Spleen (tissue), 11 donors: ENCODE results near the gene CHAD. TPM values are rescaled to one million over a fixed set of nuclear protein-coding genes. Genes with fewer than 3 reads are reported as not detected.
A peak's percentile ranks its signal among the peaks of the same experiment; 100 is the strongest.

Experiments used
- DNase-seq: peaks from one replicate; pipeline ENCODE4 v3.0.0-alpha.2; 2020
- H3K27ac ChIP-seq, 8 donors: fragments of 200-600 bp; sonication (generic) in 7 of 8; 1 replicate in 4 of 8; 2 replicates in 4 of 8; pipeline versions ENCODE4 v1.5.0 to v1.8.0; 2016 to 2021; ENCODE audit warnings: inconsistent platforms in 4 of 8, mild to moderate bottlenecking in 4 of 8, moderate library complexity in 1 of 8
- H3K27me3 ChIP-seq, 7 donors: fragments of 200-600 bp; sonication (generic) in 6 of 7; replicated peaks in 1 of 7; 1 replicate in 4 of 7; 2 replicates in 3 of 7; pipeline versions ENCODE4 v1.5.0 to v1.8.0; 2016 to 2021; ENCODE audit warnings: inconsistent platforms in 3 of 7, mild to moderate bottlenecking in 1 of 7
- H3K36me3 ChIP-seq, 6 donors: fragments of 200-600 bp; sonication (generic) in 5 of 6; 1 replicate in 4 of 6; 2 replicates in 2 of 6; pipeline versions ENCODE4 v1.5.0 to v1.8.0; 2016 to 2021; ENCODE audit warnings: inconsistent platforms in 2 of 6
- H3K4me1 ChIP-seq, 6 donors: fragments of 200-600 bp; sonication (generic) in 5 of 6; 1 replicate in 3 of 6; 2 replicates in 3 of 6; pipeline versions ENCODE4 v1.5.0 to v1.8.0; 2016 to 2021; ENCODE audit warnings: inconsistent platforms in 3 of 6
- H3K4me3 ChIP-seq, 8 donors: fragments of 200-600 bp; sonication (generic) in 7 of 8; 1 replicate in 4 of 8; 2 replicates in 4 of 8; pipeline versions ENCODE4 v1.5.0 to v1.8.0; 2016 to 2021; ENCODE audit warnings: inconsistent platforms in 4 of 8, mild to moderate bottlenecking in 4 of 8, moderate library complexity in 2 of 8
- H3K9me3 ChIP-seq, 8 donors: fragments of 200-600 bp; sonication (generic) in 7 of 8; 1 replicate in 4 of 8; 2 replicates in 4 of 8; pipeline versions ENCODE4 v1.5.0 to v1.8.0; 2016 to 2021; ENCODE audit warnings: inconsistent platforms in 4 of 8
- CTCF ChIP-seq, 11 experiments: fragments of 200-600 bp in 7 of 11; fragments of 450-650 bp in 4 of 11; sonication (generic) in 4 of 11; IDR thresholded peaks in 8 of 11; conservative IDR thresholded peaks in 3 of 11; 1 replicate in 7 of 11; 2 replicates in 4 of 11; pipeline versions ENCODE4 v1.4.0 to v1.8.0; 2016 to 2021; ENCODE audit warnings: antibody characterized with exemption in 11 of 11, inconsistent platforms in 4 of 11, mild to moderate bottlenecking in 1 of 11
- POLR2A ChIP-seq, 3 donors: fragments of 450-650 bp; IDR thresholded peaks; one replicate each; pipeline ENCODE4 v1.5.1; 2017; ENCODE audit warnings: antibody characterized with exemption in 3 of 3, mild to moderate bottlenecking in 1 of 3
- POLR2AphosphoS5 ChIP-seq, 3 donors: sonication (generic); formaldehyde crosslinking; IDR thresholded peaks; one replicate each; pipeline ENCODE4 v1.5.1; 2017; ENCODE audit warnings: antibody characterized with exemption in 3 of 3
- WGBS, 5 donors: extraction: QIAGEN DNeasy Blood & Tissue Kit in 3 of 5; methylation state at CpG; one replicate each; pipeline versions ENCODE4 v1.1.5 to v1.1.7; 2013 to 2018; 5-methylcytosine and 5-hydroxymethylcytosine counted together
- intact Hi-C: fragments of 100-400 bp; cut with DNase I; formaldehyde crosslinking; loops from one replicate; pipeline ENCODE4 v1.15.0; 2023; ENCODE audit warnings: low total_unique reads
- polyA plus RNA-seq, 3 donors: library from polyadenylated mRNA; stranded (reverse); fragments of 200-250 nt; gene quantifications; one replicate each; pipeline ENCODE4 v1.2.1, GENCODE V29; 2013
- total RNA-seq, 7 donors: library from RNA; depleted of rRNA in 3 of 7; stranded (reverse); fragments of >200 nt in 3 of 7; fragmentation: NEBNext Ultra II Directional in 4 of 7; extraction: Animal tissue kit (Norgen Biotek cat#: 25700) in 4 of 7; gene quantifications; one replicate each; pipeline versions ENCODE4 v1.1.0 to v1.2.1, GENCODE V29; 2016 to 2021
- donor health status: healthy with polysubstance abuse.
- donor health status: DM: no; HTN: no; CAD: no; lungs with moderate emphysema.
- donor health status: DM: no; HTN: no; CAD: no.
- donor health status: Bipolar disorder and iron deficiency.
- donor health status: healthy.
- donor health status: DM: no; HTN: no; CAD: no.
- donor health status: DM: yes; HTN: yes; CAD: no.

The CHAD gene
- total and polyA plus RNA-seq, 10 donors = 0.39 TPM; not detected in 9

- peak within 1 kb of the TSS in 7 of 8 donors; percentile 65 to 87 (median 80) for H3K27ac ChIP-seq
- DNase-seq = peak; percentile 93
- WGBS, 5 donors = 8 to 21% (median 17%) methylated on average over 12 to 66 of the region's 66 CpGs
- peaks cover 0 to 14% (median 0%) of the 10 kb centered on the region in 7 donors for H3K27me3 ChIP-seq
- intact Hi-C loops = no loop called here
- H3K4me3 ChIP-seq = peak within 1 kb of the TSS; percentile 42 to 84 (median 62)
- peak; percentile 32 to 78 (median 75) for TF ChIP-seq POLR2AphosphoS5 (IDR thresholded peaks at IDR 0.05)
- TF ChIP-seq POLR2A (IDR thresholded peaks at IDR 0.05) = no peak
- peak in 5 of 11 experiments; percentile 19 to 41 (median 23) for TF ChIP-seq CTCF (IDR thresholded peaks at IDR 0.05 in 8 of 11, conservative IDR thresholded peaks at IDR 0.05 in 3 of 11)
- no peaks in the 10 kb centered on the region for H3K36me3 ChIP-seq
- no peaks in the 10 kb centered on the region for H3K9me3 ChIP-seq
- H3K4me1 ChIP-seq = peaks cover 0 to 22% (median 13%) of the 10 kb centered on the region in 6 donors
Measured at GRCh38 chr17:50507871-50508572, 39.3 kb upstream of the CHAD start, which contains the start of gene MYCBPAP. TSS of gene MYCBPAP (plus strand) at chr17:50508439. CDS start at chr17:50508675, 236 bp downstream.

- DNase-seq = peak; percentile 49
- WGBS, 5 donors = 76 to 83% (median 81%) methylated on average over 7 of the region's 7 CpGs
Measured at GRCh38 chr17:50506298-50506697, 37.6 kb upstream of the CHAD start.

GRCh38 chr17:50505591-50506130 is 37.0 kb upstream of the CHAD start:
- no peak for TF ChIP-seq POLR2A (IDR thresholded peaks at IDR 0.05)
- no peaks in the 10 kb centered on the region for H3K36me3 ChIP-seq
- H3K27ac ChIP-seq = no peak overlapping the region
- 48 to 63% (median 56%) methylated on average over 7 of the region's 7 CpGs for WGBS, 5 donors
- DNase-seq = no peak
- H3K4me1 ChIP-seq = peaks cover 0 to 20% (median 13%) of the 10 kb centered on the region in 6 donors
- H3K9me3 ChIP-seq = no peaks in the 10 kb centered on the region
- intact Hi-C loops = no loop called here
- H3K4me3 ChIP-seq = no peak overlapping the region
- peaks cover 0 to 14% (median 0%) of the 10 kb centered on the region in 7 donors for H3K27me3 ChIP-seq

More at GRCh38 chr17:50506298-50506697, 37.6 kb upstream of the CHAD start:
- peaks cover 0 to 14% (median 0%) of the 10 kb centered on the region in 7 donors for H3K27me3 ChIP-seq
- no peak for TF ChIP-seq CTCF (IDR thresholded peaks at IDR 0.05 in 8 of 11, conservative IDR thresholded peaks at IDR 0.05 in 3 of 11)
- no peak for TF ChIP-seq POLR2A (IDR thresholded peaks at IDR 0.05)
- no peak overlapping the region for H3K4me3 ChIP-seq
- H3K4me1 ChIP-seq = peaks cover 0 to 22% (median 13%) of the 10 kb centered on the region in 6 donors
- H3K27ac ChIP-seq = no peak overlapping the region
- no peaks in the 10 kb centered on the region for H3K36me3 ChIP-seq
- H3K9me3 ChIP-seq = no peaks in the 10 kb centered on the region
- intact Hi-C loops = no loop called here

- TF ChIP-seq POLR2AphosphoS5 (IDR thresholded peaks at IDR 0.05) (no peak), POLR2A (IDR thresholded peaks at IDR 0.05) (no peak), CTCF (IDR thresholded peaks at IDR 0.05 in 8 of 11, conservative IDR thresholded peaks at IDR 0.05 in 3 of 11) (no peak)
- no peak overlapping the region for H3K27ac ChIP-seq
- peaks cover 0 to under 1% (median 0%) of the 10 kb centered on the region in 6 donors for H3K4me1 ChIP-seq
- H3K9me3 ChIP-seq = no peaks in the 10 kb centered on the region
- H3K4me3 ChIP-seq = no peak overlapping the region
- H3K27me3 ChIP-seq = no peaks in the 10 kb centered on the region
- intact Hi-C loops = no loop called here
- 85 to 92% (median 91%) methylated on average over 9 of the region's 9 CpGs for WGBS, 5 donors
- DNase-seq = peak; percentile 27
- no peaks in the 10 kb centered on the region for H3K36me3 ChIP-seq
Measured at GRCh38 chr17:50502301-50502990, 33.8 kb upstream of the CHAD start.
